ENCODE data around the gene WHRN. TPM values are rescaled to one million over a fixed set of nuclear protein-coding genes. Genes with fewer than 3 reads are reported as not detected.

Gene WHRN
- total RNA-seq, 1 experiment from 2014 or later = 19.8 TPM

- no peak for DNase-seq
- H3K27ac ChIP-seq = no peak overlapping the region
- TF ChIP-seq EZH2 (IDR thresholded peaks at IDR 0.05; ENCODE audit: low read depth) = no peak
- TF ChIP-seq, protein P1, sequence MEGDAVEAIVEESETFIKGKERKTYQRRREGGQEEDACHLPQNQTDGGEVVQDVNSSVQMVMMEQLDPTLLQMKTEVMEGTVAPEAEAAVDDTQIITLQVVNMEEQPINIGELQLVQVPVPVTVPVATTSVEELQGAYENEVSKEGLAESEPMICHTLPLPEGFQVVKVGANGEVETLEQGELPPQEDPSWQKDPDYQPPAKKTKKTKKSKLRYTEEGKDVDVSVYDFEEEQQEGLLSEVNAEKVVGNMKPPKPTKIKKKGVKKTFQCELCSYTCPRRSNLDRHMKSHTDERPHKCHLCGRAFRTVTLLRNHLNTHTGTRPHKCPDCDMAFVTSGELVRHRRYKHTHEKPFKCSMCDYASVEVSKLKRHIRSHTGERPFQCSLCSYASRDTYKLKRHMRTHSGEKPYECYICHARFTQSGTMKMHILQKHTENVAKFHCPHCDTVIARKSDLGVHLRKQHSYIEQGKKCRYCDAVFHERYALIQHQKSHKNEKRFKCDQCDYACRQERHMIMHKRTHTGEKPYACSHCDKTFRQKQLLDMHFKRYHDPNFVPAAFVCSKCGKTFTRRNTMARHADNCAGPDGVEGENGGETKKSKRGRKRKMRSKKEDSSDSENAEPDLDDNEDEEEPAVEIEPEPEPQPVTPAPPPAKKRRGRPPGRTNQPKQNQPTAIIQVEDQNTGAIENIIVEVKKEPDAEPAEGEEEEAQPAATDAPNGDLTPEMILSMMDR (conservative IDR thresholded peaks at IDR 0.05) = no peak
- H3K4me3 ChIP-seq = no peak overlapping the region
- intact Hi-C loops (cut with micrococcal nuclease; ENCODE audit: unreplicated experiment) = no loop called here
- no peaks in the 10 kb centered on the region for H3K79me2 ChIP-seq (ENCODE audit: low read depth)
- no TSS peak for BruUV-seq (replicated peaks)
- H3K9me2 ChIP-seq (ENCODE audit: insufficient read depth) = no peaks in the 10 kb centered on the region
- 0 out of 2 replicates have a peak, but pooled peaks cover 4% of the 10 kb centered on the region for H4K20me1 ChIP-seq (ENCODE audit: insufficient read depth)
- ChIA-PET CTCF (no interaction called here), POLR2A (ENCODE audit: unreplicated experiment) (no interaction called here)
- no peaks in the 10 kb centered on the region for H3K9me3 ChIP-seq (ENCODE audit: insufficient read depth, low read depth)
- peaks cover 14% of the 10 kb centered on the region; the same call in 1 of the 2 replicates for H3F3A ChIP-seq (ENCODE audit: insufficient read depth, low read depth)
- no peaks in the 10 kb centered on the region for H3K27me3 ChIP-seq (ENCODE audit: insufficient read depth, low read depth)
- peaks cover 24% of the 10 kb centered on the region for H3K4me1 ChIP-seq (replicated peaks; ENCODE audit: insufficient read depth)
- H2AFZ ChIP-seq = no peak overlapping the region
- H3K36me3 ChIP-seq (ENCODE audit: low read depth) = no peaks in the 10 kb centered on the region
- no peak overlapping the region for H3K4me2 ChIP-seq
Measured at GRCh38 chr9:114389612-114390368, 115.5 kb downstream of the WHRN start.

- H3K27ac ChIP-seq = no peak overlapping the region
- 0 out of 2 replicates have a peak, but pooled peaks cover 4% of the 10 kb centered on the region for H4K20me1 ChIP-seq (ENCODE audit: insufficient read depth)
- H3K36me3 ChIP-seq (ENCODE audit: low read depth) = no peaks in the 10 kb centered on the region
- no peaks in the 10 kb centered on the region for H3K27me3 ChIP-seq (ENCODE audit: insufficient read depth, low read depth)
- TF ChIP-seq, protein P1 (conservative IDR thresholded peaks at IDR 0.05) = no peak
- TF ChIP-seq EZH2 (IDR thresholded peaks at IDR 0.05; ENCODE audit: low read depth) = no peak
- peaks cover 16% of the 10 kb centered on the region; the same call in 1 of the 2 replicates for H3F3A ChIP-seq (ENCODE audit: insufficient read depth, low read depth)
- H3K4me2 ChIP-seq = no peak overlapping the region
- intact Hi-C loops (cut with micrococcal nuclease; ENCODE audit: unreplicated experiment) = no loop called here
- no peak overlapping the region for H2AFZ ChIP-seq
- no peaks in the 10 kb centered on the region for H3K9me2 ChIP-seq (ENCODE audit: insufficient read depth)
- peaks cover 26% of the 10 kb centered on the region for H3K4me1 ChIP-seq (replicated peaks; ENCODE audit: insufficient read depth)
- H3K9me3 ChIP-seq (ENCODE audit: insufficient read depth, low read depth) = no peaks in the 10 kb centered on the region
- POLR2A ChIA-PET (ENCODE audit: unreplicated experiment) = no interaction called here
- CTCF ChIA-PET = no interaction called here
- H3K4me3 ChIP-seq = no peak overlapping the region
- H3K79me2 ChIP-seq (ENCODE audit: low read depth) = no peaks in the 10 kb centered on the region
- DNase-seq = no peak
- no TSS peak for BruUV-seq (replicated peaks)
Measured at GRCh38 chr9:114388764-114389375, 116.4 kb downstream of the WHRN start.

GRCh38 chr9:114388357-114388682, 117.0 kb downstream of the WHRN start:
- Histone ChIP-seq H3K36me3 (ENCODE audit: low read depth) (no peaks in the 10 kb centered on the region), H3K4me2 (no peak overlapping the region), H3K9me3 (ENCODE audit: insufficient read depth, low read depth) (no peaks in the 10 kb centered on the region), H3K4me1 (replicated peaks; ENCODE audit: insufficient read depth) (peaks cover 26% of the 10 kb centered on the region), H3K27me3 (ENCODE audit: insufficient read depth, low read depth) (no peaks in the 10 kb centered on the region), H2AFZ (no peak overlapping the region), H3K79me2 (ENCODE audit: low read depth) (no peaks in the 10 kb centered on the region), H3K9me2 (ENCODE audit: insufficient read depth) (no peaks in the 10 kb centered on the region), H4K20me1 (ENCODE audit: insufficient read depth) (0 out of 2 replicates have a peak, but pooled peaks cover 4% of the 10 kb centered on the region), H3K27ac (no peak overlapping the region), H3F3A (ENCODE audit: insufficient read depth, low read depth) (peaks cover 16% of the 10 kb centered on the region; the same call in 1 of the 2 replicates), H3K4me3 (no peak overlapping the region)
- no peak for DNase-seq
- intact Hi-C loops (cut with micrococcal nuclease; ENCODE audit: unreplicated experiment) = no loop called here
- TF ChIP-seq, protein P1 (conservative IDR thresholded peaks at IDR 0.05) = no peak
- no peak for TF ChIP-seq EZH2 (IDR thresholded peaks at IDR 0.05; ENCODE audit: low read depth)
- ChIA-PET CTCF (no interaction called here), POLR2A (ENCODE audit: unreplicated experiment) (no interaction called here)
- BruUV-seq (replicated peaks) = no TSS peak

Data from PC-9 (cell line).